DND-41 (cell line): ENCODE measurements around the gene XAGE2.

Source experiments
- EZH2 ChIP-seq: IDR thresholded peaks from 3 replicates; pipeline ENCODE4 v1.6.1; 2012; ENCODE audit warnings: borderline replicate concordance, low read depth, mild to moderate bottlenecking, moderate library complexity, low read length, inconsistent platforms; ENCODE audit not compliant: severe bottlenecking
- TF ChIP-seq, protein P1 (sequence below): IDR thresholded peaks from 2 replicates; pipeline ENCODE4 v1.5.1; 2012; ENCODE audit warnings: borderline replicate concordance, low read length, moderate library complexity, mild to moderate bottlenecking; ENCODE audit not compliant: poor library complexity, severe bottlenecking; ENCODE audit errors: extremely low read depth

DNA sequence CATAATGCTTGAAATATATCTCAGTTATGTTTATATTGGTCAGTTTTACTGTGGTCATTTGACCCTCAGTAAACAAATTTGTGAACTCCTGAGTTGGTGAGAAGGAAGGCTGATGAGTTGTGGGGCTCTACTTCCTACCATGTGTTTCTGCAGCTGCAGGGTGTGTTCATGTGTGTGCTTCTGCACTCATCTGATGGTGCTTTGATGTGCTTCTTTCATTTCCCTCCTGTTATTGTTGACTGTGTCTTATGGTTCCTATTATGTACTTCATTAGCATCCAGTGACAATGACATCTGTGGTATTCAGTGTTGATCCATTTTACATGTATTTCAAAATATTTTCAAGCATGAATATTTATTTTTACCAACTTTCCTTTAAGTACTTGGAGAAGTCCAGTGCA, 46.5 kb downstream of the XAGE2 start:
- TF ChIP-seq, protein P1, sequence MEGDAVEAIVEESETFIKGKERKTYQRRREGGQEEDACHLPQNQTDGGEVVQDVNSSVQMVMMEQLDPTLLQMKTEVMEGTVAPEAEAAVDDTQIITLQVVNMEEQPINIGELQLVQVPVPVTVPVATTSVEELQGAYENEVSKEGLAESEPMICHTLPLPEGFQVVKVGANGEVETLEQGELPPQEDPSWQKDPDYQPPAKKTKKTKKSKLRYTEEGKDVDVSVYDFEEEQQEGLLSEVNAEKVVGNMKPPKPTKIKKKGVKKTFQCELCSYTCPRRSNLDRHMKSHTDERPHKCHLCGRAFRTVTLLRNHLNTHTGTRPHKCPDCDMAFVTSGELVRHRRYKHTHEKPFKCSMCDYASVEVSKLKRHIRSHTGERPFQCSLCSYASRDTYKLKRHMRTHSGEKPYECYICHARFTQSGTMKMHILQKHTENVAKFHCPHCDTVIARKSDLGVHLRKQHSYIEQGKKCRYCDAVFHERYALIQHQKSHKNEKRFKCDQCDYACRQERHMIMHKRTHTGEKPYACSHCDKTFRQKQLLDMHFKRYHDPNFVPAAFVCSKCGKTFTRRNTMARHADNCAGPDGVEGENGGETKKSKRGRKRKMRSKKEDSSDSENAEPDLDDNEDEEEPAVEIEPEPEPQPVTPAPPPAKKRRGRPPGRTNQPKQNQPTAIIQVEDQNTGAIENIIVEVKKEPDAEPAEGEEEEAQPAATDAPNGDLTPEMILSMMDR = no peak
- no peak for TF ChIP-seq EZH2
